ENCODE results near the gene CCNI.
"Not testable (repeated sequence)": the region's sequence is repeated elsewhere in the genome, so short reads cannot be mapped to it uniquely, and the experiment has no call there.

CCNI gene

DNA sequence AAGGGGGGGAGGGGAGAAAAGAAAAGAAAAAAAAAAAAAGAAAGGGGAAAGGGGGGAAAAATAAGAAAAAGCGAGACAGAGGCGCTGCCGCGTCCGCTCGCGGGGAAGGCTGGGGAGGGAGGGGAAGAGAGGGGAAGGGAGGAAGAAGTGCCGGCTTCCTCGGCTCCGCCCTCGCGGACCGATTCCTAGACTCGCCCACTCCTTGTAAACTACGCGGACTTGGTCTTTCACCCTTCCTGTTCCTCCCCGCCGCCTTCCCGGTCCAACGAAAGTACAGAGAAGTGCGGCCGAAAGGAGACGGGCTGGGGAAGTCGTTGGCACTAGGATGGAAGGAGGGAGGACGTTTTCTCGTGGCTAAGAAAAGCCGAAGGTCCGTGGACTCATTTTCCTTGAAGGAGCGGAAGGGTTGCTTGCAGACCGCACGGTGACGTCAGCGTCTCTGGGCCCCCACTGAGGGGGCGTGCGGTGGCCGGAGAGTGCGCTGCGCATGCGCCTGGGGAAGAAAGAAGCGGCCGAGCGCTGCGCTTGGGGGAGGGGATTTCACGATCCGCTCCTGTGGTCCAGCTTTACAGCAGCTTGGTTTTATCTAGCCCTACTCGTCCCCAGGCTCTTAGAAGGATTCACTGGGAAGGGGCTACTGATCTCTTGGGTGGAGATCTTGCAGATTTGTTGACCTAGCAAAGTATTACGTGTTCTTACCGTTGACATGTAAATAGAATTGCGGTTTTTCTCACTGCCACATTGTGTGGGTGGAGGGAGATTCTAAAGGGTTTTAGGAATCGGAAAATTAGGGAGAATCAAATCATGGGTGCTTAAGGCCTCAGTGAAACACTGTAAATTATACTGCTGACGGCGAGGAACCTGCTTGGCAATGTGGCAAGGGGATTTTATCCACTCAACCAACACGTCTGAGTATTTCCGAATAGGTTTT is at the start of gene CCNI:
Gene CCNI, minus strand, starts transcription at position 121 of the 931 bp plus-strand sequence. CDS start 9,627 bp downstream, outside the sequence.
- DNase-seq (ENCODE audit: extremely low spot score, insufficient read length, low read depth), result peak; percentile 90
- peak; percentile 93 for FAIRE-seq

- DNase-seq (ENCODE audit: extremely low spot score, insufficient read length, low read depth) (no peak), FAIRE-seq (no peak)
Measured at GRCh38 chr4:77124576-77124975, 48.8 kb upstream of the CCNI start.

DNA sequence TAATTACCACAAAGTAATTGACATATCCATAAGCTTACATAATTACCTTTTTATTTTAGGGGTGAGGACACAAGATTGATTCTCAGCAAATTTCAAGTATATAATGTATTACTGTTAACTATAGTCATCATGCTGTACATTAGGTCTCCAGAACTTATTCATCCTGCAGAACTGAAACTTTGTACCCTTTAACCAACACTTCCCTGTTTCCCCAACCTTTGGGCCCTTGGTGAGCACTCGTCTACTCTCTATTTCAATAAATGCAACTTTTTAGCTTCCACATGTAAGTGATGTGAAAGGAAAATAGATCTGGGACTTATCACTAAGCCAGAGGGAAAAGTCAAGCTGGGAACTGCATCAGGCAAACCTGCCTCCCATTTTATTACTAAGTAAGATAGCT is 47.6 kb upstream of the CCNI start:
- FAIRE-seq, result peak; percentile 64

GRCh38 chr4:77122656-77123055 is 46.9 kb upstream of the CCNI start:
- FAIRE-seq (no peak), DNase-seq (ENCODE audit: extremely low spot score, insufficient read length, low read depth) (no peak)

More for the DNA sequence above, 47.6 kb upstream of the CCNI start:
- no peak for DNase-seq (ENCODE audit: extremely low spot score, insufficient read length, low read depth)

GRCh38 chr4:77121736-77122240 is 46.0 kb upstream of the CCNI start:
- DNase-seq (ENCODE audit: extremely low spot score, insufficient read length, low read depth) (no peak), FAIRE-seq (no peak)

DNA sequence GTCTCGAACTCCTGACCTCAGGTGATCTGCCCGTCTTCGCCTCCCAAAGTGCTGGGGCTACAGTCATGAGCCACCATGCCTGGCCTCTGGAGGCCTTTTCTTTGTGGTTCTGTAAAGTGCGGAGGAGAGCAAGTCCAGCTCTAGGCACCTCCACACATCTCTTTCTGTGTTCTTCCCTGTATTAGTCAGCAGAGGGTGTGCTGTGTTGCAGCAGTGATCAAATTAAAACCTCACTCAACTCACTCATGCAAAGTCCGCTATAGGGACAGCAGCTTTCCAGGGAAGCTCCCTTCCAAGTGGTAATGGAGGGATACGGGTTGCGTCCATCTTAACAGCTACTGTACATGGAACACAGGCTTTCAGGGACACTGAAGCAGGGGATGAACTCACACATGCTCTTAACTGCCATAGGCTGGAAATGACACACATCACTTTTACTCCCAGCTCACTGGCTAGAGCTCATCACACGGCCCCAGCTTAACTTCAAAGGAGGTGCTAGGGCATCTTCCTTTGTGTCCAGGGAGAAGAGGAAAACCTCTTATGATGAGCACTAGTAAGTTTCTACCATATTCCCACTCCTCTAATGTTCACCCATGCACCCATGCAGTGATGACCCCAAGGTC is 45.2 kb upstream of the CCNI start:
- DNase-seq (ENCODE audit: extremely low spot score, insufficient read length, low read depth) (peak; percentile 23), FAIRE-seq (peak; percentile 59)

- FAIRE-seq (no peak), DNase-seq (ENCODE audit: extremely low spot score, insufficient read length, low read depth) (no peak)
Measured at GRCh38 chr4:77117721-77118120, 41.9 kb upstream of the CCNI start.

DNA sequence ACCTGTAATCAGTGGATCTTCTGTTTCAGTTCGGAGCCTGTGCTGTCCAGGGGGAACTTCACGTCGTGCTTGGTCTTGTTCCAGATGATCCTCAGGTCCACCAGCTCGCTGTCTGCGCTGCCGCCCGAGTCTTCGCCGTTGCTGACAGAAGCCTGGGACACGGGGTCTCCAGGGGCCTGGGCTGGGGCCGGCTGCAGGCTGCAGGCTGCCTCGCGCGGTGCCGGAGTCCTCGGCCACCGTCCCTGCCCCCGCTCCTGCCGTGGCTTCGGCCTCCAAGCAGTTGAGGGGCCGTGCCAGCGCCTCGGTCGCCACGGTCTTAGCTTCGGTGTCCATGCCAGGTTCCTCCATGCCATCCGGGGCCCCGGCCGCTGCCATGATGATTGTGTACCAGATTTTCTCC is 37.3 kb upstream of the CCNI start:
- no peak for FAIRE-seq

GRCh38 chr4:77110730-77111129 is 34.9 kb upstream of the CCNI start:
- DNase-seq (ENCODE audit: extremely low spot score, insufficient read length, low read depth), result no peak

More for the DNA sequence above, 37.3 kb upstream of the CCNI start:
- no peak for DNase-seq (ENCODE audit: extremely low spot score, insufficient read length, low read depth)

GRCh38 chr4:77104791-77105540 is 29.2 kb upstream of the CCNI start:
- FAIRE-seq, result no peak
- DNase-seq (ENCODE audit: extremely low spot score, insufficient read length, low read depth), result no peak

More at GRCh38 chr4:77110730-77111129, 34.9 kb upstream of the CCNI start:
- no peak for FAIRE-seq

DNA sequence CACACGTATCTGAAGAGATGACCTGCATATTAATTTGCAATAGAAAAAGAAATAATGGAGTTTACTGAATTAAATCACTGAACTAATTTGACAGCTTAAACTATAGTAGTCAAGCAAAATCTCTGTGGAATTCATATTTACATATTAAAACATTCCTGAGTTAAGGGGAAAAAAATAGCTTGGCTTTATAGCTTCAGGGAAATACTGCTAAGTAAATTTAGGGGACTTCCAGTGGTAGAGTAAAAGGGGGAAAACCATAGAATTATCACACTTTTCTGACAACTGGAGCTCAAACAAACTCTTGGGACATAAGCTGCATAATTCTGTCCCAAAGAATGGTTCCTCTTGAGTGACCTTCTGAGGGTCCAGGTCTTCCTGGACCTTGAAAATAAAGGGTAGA is 28.6 kb upstream of the CCNI start:
- FAIRE-seq, result no peak

DNA sequence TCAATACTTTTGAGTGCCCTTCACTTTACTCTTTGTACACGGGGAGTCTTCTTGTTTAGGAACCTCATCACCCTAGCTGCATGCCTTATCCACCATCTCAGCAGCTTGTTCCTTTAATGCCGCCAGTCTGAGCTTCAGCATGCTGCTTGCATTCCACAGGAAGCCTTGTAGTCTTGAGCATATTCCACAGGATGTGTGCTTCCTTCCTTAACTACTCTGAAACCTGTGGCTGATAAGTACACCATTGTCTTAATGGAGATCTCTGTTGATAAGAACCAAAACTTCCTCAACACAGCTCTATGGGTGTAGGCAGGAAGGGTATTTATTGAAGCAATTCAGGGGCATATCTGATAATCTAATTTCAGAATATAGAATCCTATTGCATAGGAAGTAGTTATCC is 24.4 kb upstream of the CCNI start:
- DNase-seq (ENCODE audit: extremely low spot score, insufficient read length, low read depth) (no peak), FAIRE-seq (no peak)

More for the DNA sequence above, 28.6 kb upstream of the CCNI start:
- no peak for DNase-seq (ENCODE audit: extremely low spot score, insufficient read length, low read depth)

DNA sequence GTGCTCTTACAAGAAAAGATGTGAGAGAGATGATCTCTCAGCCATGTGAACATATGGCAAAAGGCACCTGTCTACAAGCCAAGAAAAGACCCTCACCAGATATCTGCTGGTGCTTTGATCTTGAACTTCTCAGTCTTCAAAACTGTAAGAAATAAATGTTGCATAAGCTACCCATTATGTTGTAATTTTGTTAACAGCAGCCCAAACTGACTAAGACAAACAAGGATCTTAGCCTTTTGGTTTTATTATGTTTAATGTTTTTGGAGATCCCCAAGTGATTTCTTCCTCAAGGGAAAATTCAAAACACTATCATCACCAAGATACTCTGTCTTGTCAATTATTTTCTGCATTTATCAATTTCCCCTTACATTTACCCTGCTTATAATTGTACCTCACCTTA is 21.8 kb upstream of the CCNI start:
- DNase-seq (ENCODE audit: extremely low spot score, insufficient read length, low read depth), result no peak
- FAIRE-seq, result no peak

- peak; percentile 87 for FAIRE-seq
- peak; percentile 50 for DNase-seq (ENCODE audit: extremely low spot score, insufficient read length, low read depth)
Measured at GRCh38 chr4:77095101-77095821, 19.5 kb upstream of the CCNI start.

GRCh38 chr4:77094496-77094895 is 18.7 kb upstream of the CCNI start:
- DNase-seq (ENCODE audit: extremely low spot score, insufficient read length, low read depth) (no peak), FAIRE-seq (no peak)

GRCh38 chr4:77093401-77093800 is 17.6 kb upstream of the CCNI start:
- DNase-seq (ENCODE audit: extremely low spot score, insufficient read length, low read depth) (no peak), FAIRE-seq (no peak)

- no peak for DNase-seq (ENCODE audit: extremely low spot score, insufficient read length, low read depth)
- no peak for FAIRE-seq
Measured at GRCh38 chr4:77092975-77093374, 17.2 kb upstream of the CCNI start.

- FAIRE-seq, result no peak
Measured at GRCh38 chr4:77089866-77090265, 14.1 kb upstream of the CCNI start.

DNA sequence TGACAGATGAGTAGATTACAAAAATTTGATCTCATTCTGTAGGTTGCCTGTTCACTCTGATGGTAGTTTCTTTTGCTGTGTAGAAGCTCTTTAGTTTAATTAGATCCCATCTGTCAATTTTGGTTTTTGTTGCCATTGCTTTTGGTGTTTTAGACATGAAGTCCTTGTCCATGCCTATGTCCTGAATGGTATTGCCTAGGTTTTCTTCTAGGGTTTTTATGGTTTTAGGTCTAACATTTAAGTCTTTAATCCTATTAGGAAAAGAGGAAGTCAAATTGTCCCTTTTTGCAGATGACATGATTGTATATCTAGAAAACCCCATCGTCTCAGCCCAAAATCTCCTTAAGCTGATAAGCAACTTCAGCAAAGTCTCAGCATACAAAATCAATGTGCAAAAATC is 11.2 kb upstream of the CCNI start:
- not testable (repeated sequence) for FAIRE-seq; DNase-seq (ENCODE audit: extremely low spot score, insufficient read length, low read depth)

More at GRCh38 chr4:77089866-77090265, 14.1 kb upstream of the CCNI start:
- no peak for DNase-seq (ENCODE audit: extremely low spot score, insufficient read length, low read depth)
